IPS DF 4.7 (cell line): ENCODE results near the gene ATP6V0E1.
"Not testable (repeated sequence)": the region's sequence is repeated elsewhere in the genome, so short reads cannot be mapped to it uniquely, and the experiment has no call there.

Experiments used
- DNase-seq: peaks from one replicate; pipeline ENCODE4 v3.0.0-alpha.2; 2013; ENCODE audit warnings: low spot score; ENCODE audit errors: extremely low read depth

The ATP6V0E1 gene

GRCh38 chr5:173075970-173076369 is 92.4 kb downstream of the ATP6V0E1 start:
- DNase-seq = no peak

GRCh38 chr5:173076471-173076870 is 92.9 kb downstream of the ATP6V0E1 start:
- not testable (repeated sequence) for DNase-seq

GRCh38 chr5:173078878-173079277 is 95.3 kb downstream of the ATP6V0E1 start:
- DNase-seq = no peak
